Head of caudate nucleus (tissue), 42 donors: ENCODE data around the gene TMEFF2.

Experiments
- DNase-seq, 42 donors: peaks; one replicate each; pipeline versions ENCODE4 v3.0.0 to v3.0.0-alpha.2; 2020 to 2021; ENCODE audit warnings: mixed read lengths in 7 of 42
- intact Hi-C: fragments of 100-400 bp; cut with DNase I; formaldehyde crosslinking; loops from one replicate; pipeline ENCODE4 v1.15.0; 2022

TMEFF2 gene, protein sequence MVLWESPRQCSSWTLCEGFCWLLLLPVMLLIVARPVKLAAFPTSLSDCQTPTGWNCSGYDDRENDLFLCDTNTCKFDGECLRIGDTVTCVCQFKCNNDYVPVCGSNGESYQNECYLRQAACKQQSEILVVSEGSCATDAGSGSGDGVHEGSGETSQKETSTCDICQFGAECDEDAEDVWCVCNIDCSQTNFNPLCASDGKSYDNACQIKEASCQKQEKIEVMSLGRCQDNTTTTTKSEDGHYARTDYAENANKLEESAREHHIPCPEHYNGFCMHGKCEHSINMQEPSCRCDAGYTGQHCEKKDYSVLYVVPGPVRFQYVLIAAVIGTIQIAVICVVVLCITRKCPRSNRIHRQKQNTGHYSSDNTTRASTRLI

DNA sequence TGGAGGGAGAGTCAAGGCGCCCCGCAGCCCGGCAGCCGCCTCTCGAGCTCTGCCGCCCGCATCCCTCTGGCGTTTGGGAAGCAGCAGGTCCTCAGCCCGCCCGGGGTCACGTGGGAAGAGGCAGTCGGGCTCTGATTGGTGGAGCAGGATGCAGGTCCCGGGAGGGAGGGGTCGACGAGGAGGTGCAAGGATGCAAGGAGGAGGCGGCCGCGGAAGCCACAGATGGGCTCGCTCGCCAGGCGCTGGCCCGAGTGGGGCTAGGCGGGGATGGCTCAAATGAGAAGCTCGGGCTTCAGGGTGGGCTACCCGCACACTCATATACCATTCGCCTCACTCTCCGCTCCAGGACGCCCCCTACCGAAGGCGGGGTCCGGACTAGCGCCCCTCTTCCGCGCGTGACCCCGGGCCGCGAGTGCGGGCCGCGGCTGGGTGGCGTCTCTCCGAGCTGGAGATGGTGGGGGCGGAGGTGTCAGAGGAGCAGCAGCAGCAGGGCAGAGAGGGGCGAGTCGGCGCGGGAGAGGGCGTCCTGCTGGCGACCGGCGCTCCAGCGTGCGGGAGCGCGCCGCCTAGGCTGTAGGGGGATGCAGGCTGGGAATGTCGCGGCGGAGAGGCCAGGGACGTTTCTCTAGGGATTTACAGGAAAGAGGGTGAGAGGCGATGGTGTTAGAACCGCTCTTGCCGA, at the start of gene TMEFF2:
Gene TMEFF2, minus strand, starts transcription at position 68 of the 682 bp plus-strand sequence. CDS start 409 bp downstream, outside the sequence.
- intact Hi-C loops: loop anchor here (5.0 kb wide), 1 partner anchor 92 kb away; no protein-coding TSS in a partner anchor
- DNase-seq: peak; percentile 98 to 100 (median 100)

DNA sequence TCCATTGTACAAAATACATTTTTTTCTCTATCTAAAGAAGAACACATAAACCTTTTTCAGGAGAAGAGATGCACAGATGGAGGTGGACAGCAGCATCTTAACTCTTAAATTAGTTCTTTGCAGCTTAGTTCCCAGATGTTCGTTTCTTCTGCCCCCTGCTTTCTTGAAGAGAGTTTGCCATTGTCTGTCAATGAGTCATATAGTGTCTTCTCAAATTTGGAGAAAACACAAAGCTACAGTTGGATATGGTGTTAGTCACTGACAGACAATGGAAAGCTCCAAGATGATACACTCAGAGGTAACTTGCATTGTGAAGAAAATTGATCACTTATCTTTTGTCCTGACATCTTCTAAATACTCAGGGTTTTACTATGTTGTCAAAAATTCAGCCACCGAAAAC, 48.8 kb upstream of the TMEFF2 start:
- intact Hi-C loops: no loop called here
- no peak for DNase-seq

DNA sequence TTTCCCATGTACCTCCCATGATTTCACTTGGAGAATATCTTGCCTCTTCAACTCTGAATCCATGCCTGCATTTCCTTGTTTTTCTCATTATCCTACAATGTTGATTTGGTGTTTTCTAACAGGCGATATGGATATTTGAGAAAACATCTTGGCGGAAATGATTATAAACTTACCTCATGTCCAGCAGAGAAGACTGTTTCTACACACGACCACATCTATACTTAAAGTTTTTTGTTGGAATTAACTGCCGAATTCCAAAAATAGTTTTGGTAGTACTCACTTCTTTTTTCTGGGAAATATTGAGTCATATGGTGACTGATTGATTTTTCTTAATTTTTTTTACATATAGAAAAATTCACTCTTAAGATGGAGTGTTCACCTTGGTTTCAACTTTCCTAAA, 41.4 kb upstream of the TMEFF2 start:
- no peak for DNase-seq
- intact Hi-C loops: no loop called here

DNA sequence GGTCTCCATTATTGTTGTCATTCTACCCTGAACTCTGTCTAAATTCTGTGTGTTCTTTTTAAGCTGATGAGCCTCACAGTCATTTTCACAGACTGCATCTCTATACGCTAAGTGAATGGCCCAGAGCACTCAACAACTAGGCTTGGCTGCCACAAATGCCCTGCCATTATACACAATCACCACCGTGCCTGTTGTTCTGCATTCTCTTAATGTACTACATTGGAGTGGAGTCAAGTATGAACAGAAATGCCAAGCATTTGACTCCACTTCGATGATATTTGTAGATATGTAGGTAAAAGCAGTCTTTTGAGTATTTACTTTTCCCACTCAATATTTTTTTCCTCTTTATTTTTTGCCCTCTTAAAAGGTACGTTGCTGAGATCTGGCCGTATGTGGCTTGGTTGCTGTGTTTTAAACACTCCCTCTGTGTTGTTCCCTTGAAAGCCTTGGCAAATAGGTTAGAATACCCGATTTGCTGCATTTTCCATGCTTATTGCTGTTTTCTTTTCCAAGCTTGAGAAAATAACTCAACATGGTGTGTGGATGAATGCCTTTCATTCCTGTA, 36.2 kb upstream of the TMEFF2 start:
- intact Hi-C loops: no loop called here
- no peak for DNase-seq

DNA sequence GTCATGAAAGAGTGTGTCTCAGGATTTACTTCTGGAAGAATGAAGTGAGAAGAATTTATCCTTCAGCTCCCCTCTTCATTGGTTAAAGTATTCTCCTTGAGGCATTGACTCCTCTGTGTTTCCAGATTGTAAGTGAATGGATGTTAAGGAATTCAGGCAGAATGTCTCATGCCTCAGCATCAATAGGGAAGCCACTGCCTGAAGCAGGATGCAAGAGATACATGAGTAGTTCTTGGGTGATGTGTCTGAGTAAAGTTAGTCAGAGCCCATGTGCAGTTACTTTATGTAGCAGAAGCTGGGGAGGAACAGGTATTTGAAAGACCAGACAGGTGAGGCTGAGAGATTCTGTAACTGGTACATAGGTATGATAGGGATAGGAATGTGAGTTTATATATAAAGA, 34.0 kb upstream of the TMEFF2 start:
- DNase-seq: no peak
- intact Hi-C loops: no loop called here

DNA sequence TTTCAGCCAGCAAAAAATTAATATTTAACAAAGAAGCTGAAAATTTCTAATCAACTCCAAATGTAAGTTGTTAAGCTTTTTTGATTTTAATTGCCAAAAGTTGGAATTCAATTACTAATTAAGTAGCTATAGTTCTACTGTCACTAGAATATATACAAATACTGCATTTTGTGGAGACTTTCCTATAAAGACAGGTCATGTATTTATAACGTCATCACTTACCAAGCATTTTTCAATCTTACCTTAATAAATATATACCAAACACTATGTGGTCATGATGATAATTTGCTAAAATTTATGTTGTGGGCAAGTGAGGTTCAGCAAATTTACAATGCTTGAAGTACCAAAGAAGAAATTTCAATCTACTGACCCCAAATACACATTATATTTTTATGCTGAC, 24.2 kb upstream of the TMEFF2 start:
- DNase-seq: no peak
- intact Hi-C loops: no loop called here

DNA sequence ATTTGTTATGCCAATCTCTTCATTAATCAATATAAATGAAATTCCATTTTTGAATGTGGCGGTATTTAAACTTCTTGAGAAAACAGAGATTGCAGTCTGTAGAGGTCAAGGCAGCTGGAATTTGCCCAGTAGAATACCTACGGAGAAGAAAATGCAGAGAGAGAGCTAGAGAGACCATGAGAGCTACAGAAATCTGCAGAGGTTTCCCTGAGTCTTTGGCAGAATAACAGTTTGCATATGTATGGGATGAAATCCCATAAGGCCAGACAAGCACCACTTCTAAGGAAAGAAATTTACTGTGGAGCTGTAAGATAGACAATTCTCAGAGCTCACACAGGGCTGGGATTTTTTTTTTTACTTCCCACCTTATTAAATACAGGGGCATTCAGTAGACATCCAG, 23.6 kb upstream of the TMEFF2 start:
- intact Hi-C loops: no loop called here
- DNase-seq: no peak

DNA sequence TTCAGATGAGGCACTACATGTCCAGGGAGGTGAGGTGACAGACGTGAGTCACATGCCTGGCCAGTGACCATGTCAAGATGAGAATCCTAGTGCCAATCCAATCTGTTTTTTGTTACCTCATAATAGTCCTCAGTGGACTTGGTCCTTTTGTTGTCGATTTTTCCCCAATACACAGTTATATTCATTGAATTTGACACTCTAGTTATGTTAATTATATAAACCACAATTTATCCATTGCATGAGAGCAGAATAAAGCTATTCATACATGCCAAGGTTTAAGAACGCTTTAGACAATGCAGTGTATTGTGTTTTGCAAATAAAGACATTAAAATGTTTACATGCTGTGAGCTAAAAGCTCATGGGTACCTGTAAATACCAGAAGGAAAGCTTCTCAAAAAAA, 21.6 kb upstream of the TMEFF2 start:
- peak in 2 of 42 donors; percentile 8 to 18 for DNase-seq
- intact Hi-C loops: no loop called here

DNA sequence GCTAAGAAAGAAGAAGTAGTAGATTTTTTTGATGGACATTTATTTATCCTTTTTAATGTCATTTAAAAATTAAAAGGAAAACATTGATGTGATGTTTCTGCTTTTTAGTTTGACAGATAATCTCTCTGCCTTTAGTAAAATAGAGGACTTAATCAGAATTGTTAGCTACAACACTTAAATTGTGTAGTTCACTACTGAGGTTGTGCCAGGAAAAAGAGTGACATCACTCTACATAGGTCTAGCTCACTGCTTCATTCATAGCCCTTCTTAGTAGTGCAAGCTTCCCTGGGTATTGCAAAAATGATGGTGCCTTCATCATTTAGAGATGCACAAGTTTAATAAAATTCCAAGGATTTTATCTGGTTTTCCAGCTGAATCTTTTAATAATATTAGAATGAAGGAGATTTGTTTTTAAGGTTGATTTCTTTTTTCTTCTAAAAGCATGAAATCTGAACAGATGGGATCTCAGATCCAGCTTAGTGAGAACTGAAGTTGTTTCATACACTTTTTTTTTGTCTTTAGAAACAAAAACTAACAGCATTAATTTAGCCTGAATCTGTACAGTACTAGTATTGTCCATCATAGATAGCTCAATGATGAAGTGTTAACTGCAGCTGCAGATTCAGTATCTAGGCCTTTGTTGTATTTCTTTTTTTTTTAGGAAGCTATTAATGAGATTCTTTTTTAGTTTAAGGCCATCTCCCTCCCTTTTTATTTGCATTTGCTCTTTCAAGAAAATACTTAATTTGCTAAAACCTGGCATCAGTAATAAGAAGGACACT, 20.6 kb upstream of the TMEFF2 start:
- no peak for DNase-seq
- intact Hi-C loops: no loop called here

DNA sequence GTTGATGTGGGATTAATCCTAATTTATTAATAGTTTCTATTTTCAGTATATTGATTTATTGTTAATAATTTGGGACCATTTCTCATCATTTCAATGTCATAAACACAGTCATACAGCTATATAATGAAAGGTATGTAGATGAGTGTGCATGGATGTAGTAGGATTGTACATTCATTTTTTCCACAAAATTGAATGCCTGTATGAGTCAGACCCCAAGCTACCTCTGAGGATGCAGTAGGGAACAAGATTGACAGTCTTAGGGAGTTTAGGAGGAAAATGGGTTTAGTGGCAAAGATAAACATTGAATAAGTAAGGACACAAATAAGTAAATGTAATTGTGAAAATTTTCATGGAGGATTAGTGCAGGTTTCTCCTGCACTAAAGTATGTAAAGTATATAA, 14.1 kb upstream of the TMEFF2 start:
- intact Hi-C loops: no loop called here
- no peak for DNase-seq

DNA sequence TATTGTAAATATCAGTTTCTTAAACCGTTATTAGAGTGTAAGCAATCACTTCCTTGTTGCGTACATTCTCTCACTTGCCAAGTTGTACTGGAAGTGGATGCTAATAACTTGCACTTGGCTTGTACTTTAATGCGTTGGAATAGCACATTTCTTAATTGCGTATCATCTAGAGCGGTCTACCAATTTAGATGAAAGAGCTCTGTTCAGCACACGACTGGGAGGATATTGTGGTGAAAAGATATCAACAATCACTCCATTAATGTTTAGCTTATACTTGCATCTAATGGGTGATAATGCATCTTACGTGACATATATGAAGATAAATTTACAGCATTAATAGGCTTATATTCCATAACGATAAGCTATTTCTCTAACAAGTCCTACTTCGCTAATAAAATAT, 11.7 kb upstream of the TMEFF2 start:
- no peak for DNase-seq
- intact Hi-C loops: no loop called here

DNA sequence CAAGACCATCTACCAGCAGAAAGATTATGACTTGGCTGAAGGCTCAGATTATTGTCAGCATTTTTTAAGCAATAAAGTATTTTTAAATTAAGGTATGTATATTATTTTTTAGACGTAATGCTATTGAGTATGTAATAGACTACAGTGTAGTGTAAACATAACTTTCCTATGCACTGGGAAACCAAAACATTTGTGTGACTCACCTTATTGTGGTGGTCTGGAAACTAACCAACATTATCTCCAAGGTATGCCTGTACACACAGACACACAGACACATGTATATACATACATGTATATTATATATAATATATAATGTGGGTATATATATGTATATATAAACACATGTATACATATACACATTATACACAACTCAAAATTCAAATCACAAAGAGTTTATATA, 9.1 kb upstream of the TMEFF2 start:
- intact Hi-C loops: no loop called here
- no peak for DNase-seq

DNA sequence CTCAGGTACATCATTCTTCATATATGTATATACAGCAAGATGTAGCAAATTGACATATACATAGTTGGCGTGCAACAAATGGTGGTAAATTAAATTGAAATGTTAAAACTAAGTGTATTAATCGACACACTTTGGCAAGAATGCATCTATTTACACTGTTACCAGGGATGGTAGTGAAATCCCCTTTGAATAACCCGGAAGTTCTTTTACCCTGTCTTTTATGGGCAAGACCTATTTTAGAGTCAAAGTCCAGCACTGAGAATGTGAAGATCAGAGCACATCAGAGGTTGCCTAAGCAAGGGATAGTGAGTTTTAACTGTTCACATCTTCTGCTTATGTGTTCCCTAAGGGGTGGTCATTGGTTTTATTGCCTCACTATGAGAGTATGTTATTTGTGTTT, 7.6 kb upstream of the TMEFF2 start:
- intact Hi-C loops: no loop called here
- DNase-seq: no peak

DNA sequence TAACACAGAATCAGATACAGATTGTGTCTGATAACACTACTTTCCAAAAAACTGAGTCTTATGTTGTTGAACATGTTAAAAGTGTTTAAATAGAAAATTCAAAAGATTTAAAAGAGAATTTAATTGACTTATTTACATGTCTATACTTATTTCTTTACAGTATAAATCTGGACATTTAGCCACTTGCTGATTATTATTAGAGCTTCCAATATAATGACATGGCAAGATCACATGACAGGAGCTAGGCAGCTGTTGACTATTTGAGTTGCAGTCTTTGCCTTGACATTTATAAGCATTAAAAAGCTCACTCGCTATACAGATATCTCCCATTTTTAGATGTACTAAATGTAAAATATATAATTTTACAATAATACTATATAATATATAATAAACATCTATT, 6.4 kb upstream of the TMEFF2 start:
- intact Hi-C loops: no loop called here
- DNase-seq: no peak

DNA sequence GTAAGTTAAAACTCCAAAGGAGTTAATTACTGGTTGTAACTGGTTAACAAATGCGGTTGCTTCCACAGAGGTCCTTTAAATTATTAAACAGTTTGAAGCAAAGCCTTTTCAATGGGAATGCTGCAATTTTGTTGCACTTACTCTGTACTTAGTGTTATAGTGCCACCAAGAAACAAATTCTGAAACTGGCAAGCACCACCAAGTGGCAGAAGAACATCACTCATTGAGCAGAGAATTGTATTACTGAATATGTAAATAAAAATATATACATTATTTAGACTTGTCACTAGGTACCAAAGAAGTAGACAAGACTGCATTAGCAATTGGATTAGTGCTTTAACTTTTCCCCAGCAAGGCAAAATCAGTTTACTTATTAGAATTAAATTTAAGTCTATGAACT, 2.6 kb upstream of the TMEFF2 start:
- intact Hi-C loops: loop anchor here (2.0 to 5.0 kb wide), 2 partner anchors 90 to 385 kb away; no protein-coding TSS in a partner anchor
- peak in 34 of 42 donors; percentile 0 to 81 (median 58) for DNase-seq

DNA sequence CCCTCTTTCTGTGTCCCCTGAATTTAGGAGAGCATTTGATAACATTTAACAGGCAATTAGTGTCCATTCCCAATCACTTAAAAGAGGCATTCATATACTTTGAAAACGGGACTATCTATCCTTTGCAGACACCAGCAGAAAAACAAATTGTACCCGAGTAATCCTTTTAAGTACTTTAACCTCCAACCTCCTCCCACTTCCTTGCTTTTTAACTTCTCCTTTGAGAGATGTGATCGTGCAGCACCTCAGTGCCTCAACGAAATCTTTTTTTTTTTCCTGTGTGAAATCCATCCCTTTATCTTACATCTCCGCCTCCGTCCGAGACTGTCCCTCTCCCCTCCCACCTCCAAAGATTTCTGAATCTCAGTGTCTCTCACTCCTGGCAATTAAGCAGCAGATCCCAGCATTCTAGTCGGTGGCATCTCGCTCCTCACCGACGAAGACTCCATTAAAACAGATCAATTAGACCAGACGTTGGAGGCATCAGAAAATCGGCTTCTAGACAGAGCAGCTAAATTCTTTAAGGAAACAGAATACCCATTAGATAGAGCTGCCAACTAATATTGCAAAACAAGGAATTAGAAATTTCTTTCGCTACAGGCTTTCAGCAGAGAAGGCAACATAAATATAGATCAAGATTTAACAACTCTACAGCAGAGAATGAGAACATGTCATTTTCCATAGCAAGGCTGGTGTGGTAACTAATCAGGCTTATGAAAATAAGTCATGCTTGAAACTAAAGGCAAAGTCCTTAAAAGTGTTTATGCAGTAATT, 1.9 kb upstream of the TMEFF2 start:
- intact Hi-C loops: loop anchor here (2.0 to 5.0 kb wide), 2 partner anchors 91 to 384 kb away; no protein-coding TSS in a partner anchor
- peak in 30 of 42 donors; percentile 2 to 64 (median 32) for DNase-seq

DNA sequence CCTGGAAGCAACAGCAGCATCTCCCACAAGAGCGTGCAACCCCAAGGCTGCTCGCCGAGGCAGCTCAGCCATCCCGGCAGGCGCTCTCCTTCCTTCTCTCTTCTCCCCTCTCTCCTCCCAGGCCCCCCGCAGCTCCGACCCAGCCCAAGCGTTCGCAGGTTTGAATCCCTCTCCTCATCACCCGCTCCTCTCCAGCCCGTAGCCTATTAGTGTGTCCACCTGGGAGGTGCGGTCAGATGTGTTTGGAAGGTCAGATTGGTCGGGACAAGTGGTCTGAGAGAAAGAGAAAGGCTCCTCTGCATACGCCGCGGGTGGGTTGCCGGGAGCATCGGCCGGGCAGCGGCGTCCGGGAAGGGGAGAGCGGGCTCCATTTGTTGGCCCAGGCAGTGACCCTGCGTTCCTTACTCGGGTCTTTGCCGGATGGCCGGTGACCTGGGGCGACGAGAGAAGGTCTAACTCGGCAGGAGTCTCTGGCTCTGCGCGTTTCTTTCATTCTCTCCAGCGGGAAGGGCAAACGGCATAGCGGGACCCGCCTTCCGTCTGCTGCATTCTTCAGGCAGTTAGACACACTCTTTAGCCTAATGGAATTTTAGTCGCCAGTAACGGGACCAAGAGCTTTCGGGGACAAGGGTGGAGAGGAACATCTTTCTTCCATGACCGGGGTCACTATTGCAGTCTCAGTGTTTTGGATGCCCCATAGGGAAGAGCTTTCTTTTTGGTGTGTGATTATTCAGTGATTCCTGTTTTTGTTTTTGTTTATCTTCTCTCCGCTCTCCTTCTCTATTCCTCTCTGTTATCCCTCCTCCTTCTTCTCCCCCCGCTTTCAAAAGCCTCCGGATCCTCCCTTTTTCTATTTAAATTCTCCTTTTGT, 1.1 kb upstream of the TMEFF2 start:
- intact Hi-C loops: loop anchor here (2.0 to 5.0 kb wide), 2 partner anchors 92 to 383 kb away; no protein-coding TSS in a partner anchor
- peak in 38 of 42 donors; percentile 17 to 79 (median 52) for DNase-seq
